HCT116 (cell line): ENCODE data around the gene SLC44A4.

Experiments
- EZH2 ChIP-seq: fragments of 200-600 bp; sonication (generic); IDR thresholded peaks from 2 replicates; pipeline ENCODE4 v1.6.1; 2017; ENCODE audit warnings: antibody characterized with exemption, mixed run types
- POLR2AphosphoS5 ChIP-seq: IDR thresholded peaks from 2 replicates; pipeline ENCODE4 v1.6.1; 2011; ENCODE audit warnings: mild to moderate bottlenecking, low read depth, low read length, moderate library complexity
- SP1 ChIP-seq: IDR thresholded peaks from 2 replicates; pipeline ENCODE4 v1.6.1; 2012; ENCODE audit warnings: low read depth
- ZNF274 ChIP-seq: fragments of 200-500 bp; sonication (Bioruptor generic); IDR thresholded peaks from 2 replicates; pipeline ENCODE4 v1.6.1; 2014; ENCODE audit warnings: mild to moderate bottlenecking, low read depth, low read length, inconsistent platforms
- TF ChIP-seq, protein P1 (sequence below), 3 experiments: fragments of 200-600 bp in 1 of 3; sonication (generic) in 1 of 3; IDR thresholded peaks in 2 of 3; conservative IDR thresholded peaks in 1 of 3; 2 replicates each; pipeline ENCODE4 v1.5.1; 2012 to 2017; ENCODE audit warnings: low read depth in 2 of 3, low read length in 2 of 3, antibody characterized with exemption in 1 of 3, borderline replicate concordance in 1 of 3, control low read depth in 1 of 3, mild to moderate bottlenecking in 1 of 3, mixed read lengths in 1 of 3, mixed run types in 1 of 3, moderate library complexity in 1 of 3; ENCODE audit not compliant: insufficient read depth in 1 of 3
- TF ChIP-seq, protein P2 (sequence below): IDR thresholded peaks from 2 replicates; pipeline ENCODE4 v1.6.1; 2012

DNA sequence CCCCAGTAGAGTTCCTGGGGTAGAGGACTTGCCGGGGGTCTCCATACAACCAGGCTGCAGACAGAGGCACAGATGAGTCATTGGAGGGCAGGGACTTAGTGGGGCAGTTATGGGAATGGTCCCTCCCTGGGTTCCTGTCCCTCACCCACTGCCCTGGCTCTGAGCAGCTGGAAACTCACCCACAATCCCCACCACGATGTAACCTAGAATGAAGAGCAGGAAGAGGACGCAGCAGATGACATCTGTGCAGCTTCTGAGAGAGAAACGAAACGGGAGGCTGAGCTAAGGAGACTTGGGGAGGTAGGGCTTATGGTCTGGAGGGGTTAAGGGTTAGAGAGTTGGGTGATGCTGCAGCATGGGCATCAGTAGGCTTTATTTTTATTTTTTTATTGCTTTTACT is 2.9 kb downstream of the SLC44A4 start:
- TF ChIP-seq EZH2 (no peak), POLR2AphosphoS5 (no peak), ZNF274 (no peak), SP1 (no peak)
- TF ChIP-seq, protein P1, sequence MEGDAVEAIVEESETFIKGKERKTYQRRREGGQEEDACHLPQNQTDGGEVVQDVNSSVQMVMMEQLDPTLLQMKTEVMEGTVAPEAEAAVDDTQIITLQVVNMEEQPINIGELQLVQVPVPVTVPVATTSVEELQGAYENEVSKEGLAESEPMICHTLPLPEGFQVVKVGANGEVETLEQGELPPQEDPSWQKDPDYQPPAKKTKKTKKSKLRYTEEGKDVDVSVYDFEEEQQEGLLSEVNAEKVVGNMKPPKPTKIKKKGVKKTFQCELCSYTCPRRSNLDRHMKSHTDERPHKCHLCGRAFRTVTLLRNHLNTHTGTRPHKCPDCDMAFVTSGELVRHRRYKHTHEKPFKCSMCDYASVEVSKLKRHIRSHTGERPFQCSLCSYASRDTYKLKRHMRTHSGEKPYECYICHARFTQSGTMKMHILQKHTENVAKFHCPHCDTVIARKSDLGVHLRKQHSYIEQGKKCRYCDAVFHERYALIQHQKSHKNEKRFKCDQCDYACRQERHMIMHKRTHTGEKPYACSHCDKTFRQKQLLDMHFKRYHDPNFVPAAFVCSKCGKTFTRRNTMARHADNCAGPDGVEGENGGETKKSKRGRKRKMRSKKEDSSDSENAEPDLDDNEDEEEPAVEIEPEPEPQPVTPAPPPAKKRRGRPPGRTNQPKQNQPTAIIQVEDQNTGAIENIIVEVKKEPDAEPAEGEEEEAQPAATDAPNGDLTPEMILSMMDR (IDR thresholded peaks at IDR 0.05 in 2 of 3, conservative IDR thresholded peaks at IDR 0.05 in 1 of 3; ENCODE audit: borderline replicate concordance in 1 of 3, insufficient read depth in 1 of 3, low read depth in 2 of 3, low read length in 2 of 3) = no peak
- TF ChIP-seq, protein P2, sequence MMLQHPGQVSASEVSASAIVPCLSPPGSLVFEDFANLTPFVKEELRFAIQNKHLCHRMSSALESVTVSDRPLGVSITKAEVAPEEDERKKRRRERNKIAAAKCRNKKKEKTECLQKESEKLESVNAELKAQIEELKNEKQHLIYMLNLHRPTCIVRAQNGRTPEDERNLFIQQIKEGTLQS = no peak
